Kidney tubule cell (primary cell): Measurements from ENCODE around the gene LTO1.

Source experiments
- DNase-seq: peaks from one replicate; pipeline ENCODE4 v3.0.0-alpha.2; 2018; ENCODE audit warnings: low spot score

Gene LTO1

DNA sequence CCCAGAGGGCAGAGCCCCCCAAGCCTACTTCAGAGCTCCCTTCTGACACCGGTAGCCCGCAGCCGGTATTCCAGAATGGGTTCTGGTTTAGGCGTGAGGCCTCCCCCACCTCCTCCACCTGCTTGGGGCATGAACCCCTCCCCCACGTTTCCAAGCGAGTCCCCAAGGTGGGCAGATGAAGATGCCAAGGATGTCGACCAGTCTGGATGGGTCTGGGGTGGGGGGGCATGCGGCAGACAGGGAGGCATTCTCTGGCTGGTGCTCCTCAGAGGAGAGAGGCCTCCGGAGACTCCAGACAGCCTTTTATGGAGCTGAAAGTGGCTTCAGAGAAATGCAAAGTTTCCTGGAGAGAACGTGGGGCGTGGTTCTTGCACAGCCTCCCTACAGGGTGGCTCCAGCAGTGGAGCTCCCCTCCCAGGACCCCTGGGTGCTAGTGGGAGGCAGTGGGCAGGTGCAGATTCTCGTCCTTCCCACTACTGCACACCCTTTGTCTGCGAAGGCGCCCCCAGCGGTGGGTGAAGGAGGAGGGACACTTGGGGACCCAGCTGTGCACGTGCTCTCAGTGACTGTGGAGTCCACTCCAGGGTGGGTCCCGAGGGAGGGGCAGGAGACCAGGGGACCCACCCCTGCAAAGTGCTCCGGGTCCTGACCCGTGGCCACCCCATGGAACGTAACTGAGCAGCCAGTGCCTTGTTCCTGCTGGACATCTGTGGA lies 30.0 kb downstream of the LTO1 start:
- peak; percentile 17 for DNase-seq

DNA sequence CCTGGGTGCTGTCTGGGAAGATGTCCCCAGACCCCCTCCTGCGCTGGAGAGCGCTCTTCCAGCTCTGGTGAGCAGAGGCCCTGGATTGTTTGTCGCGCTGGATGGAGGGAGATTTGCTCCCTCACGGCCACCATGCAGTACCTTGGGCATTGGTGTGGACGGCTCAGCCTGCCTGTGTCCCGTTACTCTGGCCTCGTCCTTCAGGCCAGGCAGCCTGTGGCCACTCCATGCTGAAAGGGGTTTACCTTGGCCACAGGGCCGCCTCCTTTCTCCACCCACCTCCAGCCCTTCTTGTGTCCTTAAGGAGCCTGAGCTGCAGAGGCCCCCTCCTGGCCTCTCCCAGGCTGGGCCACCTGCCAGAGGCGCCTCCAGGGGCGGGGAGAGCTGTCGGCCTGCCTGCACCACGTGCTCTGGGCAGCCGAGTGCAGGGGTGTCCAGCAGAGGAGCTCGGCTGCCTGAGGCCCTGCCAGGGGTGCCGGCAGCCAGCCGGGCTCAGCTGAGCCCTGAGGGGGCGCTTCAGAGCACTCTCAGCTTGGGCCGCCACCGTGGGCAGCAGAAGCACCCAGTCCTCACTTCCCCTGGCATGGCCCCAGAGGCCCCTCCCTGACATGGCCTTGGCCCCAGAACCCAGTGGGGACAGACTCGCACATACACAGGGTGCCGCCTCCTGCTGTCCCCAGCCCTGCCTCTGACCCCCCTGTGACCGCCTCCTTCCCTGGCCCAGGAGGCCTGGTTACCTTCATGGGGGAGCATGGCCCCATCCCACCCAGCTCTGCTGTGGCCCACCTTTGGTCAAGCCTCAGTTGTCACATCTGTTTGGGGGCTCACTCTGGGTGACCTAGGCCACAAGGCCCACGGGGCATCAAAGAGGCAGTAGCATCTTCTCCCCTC lies 30.8 kb downstream of the LTO1 start:
- DNase-seq = peak; percentile 91

DNA sequence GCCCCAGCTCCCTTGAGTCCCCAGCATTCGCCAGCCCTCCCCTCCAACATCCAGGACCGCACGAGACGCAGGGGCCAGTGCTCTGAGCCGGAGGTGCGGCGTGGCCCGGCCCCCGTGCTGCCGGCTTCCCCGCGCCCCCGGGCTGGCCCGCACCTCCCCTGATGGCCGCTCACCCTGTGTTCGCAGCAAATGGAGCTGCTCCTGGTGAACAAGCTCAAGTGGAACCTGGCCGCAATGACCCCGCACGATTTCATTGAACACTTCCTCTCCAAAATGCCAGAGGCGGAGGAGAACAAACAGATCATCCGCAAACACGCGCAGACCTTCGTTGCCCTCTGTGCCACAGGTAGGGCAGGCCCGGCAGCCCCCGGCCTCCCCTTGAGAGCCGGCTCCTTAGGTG lies 31.5 kb downstream of the LTO1 start:
- DNase-seq = peak; percentile 28

DNA sequence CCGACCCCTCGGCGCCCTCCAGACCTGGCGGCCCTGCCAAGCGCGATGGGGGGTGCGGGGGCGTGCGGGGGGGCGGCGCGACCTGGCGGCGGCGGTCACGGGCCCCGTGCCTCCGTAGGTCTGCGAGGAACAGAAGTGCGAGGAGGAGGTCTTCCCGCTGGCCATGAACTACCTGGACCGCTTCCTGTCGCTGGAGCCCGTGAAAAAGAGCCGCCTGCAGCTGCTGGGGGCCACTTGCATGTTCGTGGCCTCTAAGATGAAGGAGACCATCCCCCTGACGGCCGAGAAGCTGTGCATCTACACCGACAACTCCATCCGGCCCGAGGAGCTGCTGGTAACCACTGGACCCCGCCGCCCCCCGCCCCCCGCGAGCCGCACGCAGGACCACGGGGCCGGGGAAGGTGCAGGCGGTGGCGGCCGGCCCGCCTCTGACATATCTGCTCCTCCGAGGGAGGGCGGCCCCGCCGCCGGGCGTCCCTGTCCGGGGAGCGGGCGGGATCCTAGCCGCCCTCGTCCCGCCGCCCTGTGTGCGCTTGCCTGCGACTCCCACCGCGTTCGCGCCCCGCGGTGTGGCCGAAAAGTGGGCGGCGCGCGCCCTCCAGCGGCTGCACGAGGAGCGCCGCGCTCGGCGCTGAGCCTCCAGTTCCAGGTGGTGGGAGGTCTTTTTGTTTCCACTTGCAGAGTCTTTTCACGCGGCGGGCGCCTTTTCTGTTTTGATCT lies 32.1 kb downstream of the LTO1 start:
- peak; percentile 79 for DNase-seq

DNA sequence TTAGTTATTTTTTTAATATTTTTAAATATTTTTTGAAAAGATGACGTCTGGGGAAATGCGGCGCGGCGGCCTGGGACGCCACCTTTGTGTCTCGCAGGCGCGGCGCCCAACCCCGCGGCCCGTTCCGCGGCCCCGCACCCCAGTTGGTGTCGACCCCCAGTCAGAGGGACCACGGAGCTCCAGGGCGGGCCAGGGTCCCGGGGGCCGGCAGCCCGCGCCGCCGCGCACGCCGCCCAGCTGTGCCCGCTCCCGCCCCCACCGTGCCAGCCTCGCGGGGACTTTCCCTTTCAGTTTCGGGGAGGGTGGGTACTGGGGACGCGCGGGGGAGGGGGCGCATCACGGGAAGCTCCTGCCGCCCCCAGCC lies 32.6 kb downstream of the LTO1 start:
- peak; percentile 6 for DNase-seq

DNA sequence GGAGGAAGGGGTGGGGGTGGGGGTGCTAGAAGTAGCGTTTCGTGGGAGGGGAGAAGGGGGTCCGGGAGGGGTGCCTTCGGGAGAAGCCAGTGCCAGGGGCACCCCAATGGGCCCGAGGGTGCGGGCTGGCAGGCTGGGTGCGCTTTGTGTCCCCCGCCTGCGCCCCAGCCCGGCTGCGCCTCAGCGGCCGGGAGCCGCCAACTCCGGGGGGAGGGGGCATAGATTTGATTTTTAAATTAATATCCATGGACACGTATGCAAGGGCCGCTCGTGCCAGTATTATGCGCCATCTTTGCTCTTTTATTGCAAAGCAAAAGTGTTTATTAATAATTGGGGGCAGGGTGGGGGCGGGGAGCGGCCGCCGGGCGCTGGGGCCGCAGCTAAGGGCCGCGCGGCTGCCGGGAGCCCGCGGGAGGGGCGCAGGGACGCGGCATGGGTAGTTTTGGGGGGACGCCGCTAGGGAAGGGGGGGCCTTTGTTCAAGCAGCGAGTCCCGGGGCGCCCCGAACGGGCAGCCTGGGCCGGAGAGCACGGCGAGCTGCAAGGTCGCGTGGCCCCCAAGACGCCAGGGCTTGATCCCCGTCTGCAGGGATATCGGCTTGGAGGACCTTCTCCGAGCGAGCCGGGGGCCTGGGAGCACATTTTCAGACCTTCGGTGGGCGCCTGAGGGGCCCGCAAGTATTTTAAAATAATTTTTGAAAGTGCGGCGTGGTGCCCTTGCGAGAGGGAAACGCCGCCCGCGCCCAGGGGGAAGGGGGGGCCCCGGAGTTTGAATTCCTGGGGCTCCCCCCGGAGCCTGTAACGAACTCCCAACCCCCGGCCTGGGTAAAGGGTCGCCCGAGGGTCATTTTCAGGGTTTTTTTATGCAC lies 33.2 kb downstream of the LTO1 start:
- DNase-seq = peak; percentile 29

DNA sequence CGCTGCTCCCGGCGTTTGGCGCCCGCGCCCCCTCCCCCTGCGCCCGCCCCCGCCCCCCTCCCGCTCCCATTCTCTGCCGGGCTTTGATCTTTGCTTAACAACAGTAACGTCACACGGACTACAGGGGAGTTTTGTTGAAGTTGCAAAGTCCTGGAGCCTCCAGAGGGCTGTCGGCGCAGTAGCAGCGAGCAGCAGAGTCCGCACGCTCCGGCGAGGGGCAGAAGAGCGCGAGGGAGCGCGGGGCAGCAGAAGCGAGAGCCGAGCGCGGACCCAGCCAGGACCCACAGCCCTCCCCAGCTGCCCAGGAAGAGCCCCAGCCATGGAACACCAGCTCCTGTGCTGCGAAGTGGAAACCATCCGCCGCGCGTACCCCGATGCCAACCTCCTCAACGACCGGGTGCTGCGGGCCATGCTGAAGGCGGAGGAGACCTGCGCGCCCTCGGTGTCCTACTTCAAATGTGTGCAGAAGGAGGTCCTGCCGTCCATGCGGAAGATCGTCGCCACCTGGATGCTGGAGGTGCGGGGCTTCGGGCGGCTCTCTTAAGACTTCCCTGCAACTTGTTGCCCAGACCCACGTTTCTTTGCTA lies 34.1 kb downstream of the LTO1 start, which contains the start of gene CCND1:
TSS of gene CCND1 (plus strand) at position 162 of the 587 bp plus-strand sequence. CDS start at position 320, 158 bp downstream.
- peak; percentile 94 for DNase-seq

DNA sequence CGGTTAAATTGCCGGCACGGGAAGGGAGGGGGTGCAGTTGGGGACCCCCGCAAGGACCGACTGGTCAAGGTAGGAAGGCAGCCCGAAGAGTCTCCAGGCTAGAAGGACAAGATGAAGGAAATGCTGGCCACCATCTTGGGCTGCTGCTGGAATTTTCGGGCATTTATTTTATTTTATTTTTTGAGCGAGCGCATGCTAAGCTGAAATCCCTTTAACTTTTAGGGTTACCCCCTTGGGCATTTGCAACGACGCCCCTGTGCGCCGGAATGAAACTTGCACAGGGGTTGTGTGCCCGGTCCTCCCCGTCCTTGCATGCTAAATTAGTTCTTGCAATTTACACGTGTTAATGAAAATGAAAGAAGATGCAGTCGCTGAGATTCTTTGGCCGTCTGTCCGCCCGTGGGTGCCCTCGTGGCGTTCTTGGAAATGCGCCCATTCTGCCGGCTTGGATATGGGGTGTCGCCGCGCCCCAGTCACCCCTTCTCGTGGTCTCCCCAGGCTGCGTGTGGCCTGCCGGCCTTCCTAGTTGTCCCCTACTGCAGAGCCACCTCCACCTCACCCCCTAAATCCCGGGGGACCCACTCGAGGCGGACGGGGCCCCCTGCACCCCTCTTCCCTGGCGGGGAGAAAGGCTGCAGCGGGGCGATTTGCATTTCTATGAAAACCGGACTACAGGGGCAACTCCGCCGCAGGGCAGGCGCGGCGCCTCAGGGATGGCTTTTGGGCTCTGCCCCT lies 34.7 kb downstream of the LTO1 start:
- peak; percentile 49 for DNase-seq

DNA sequence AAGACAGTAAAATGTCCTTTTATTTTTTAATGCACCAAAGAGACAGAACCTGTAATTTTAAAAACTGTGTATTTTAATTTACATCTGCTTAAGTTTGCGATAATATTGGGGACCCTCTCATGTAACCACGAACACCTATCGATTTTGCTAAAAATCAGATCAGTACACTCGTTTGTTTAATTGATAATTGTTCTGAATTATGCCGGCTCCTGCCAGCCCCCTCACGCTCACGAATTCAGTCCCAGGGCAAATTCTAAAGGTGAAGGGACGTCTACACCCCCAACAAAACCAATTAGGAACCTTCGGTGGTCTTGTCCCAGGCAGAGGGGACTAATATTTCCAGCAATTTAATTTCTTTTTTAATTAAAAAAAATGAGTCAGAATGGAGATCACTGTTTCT lies 35.3 kb downstream of the LTO1 start:
- DNase-seq = no peak

DNA sequence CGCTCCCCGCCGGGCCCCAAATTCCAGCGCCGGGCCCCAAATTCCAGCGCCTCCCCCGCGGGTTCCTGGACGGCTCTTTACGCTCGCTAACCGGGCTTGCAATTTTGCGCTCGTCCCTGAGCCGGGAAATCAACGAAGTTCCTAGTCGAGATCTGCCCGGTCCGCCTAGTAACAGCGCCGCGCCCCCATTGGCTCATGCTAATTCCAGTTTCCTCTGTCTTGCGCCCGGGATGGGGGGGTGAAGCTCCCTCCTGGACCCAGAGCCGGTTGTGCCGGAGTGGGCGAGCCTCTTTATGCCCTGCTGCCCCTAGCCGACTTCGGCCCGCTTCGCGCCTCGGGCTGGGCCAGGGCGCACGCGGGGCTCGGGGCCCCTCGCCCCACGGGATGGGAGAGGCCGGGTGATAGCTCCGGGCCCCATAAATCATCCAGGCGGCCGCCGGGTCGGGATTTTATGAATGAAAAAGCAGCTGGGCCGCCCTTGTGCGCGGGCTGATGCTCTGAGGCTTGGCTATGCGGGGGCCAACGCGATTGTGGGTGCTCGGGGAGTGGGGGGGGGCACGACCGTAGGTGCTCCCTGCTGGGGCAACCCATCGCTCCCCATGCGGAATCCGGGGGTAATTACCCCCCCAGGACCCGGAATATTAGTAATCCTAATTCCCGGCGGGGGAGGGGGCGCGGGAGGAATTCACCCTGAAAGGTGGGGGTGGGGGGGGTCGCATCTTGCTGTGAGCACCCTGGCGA lies 36.0 kb downstream of the LTO1 start:
- peak; percentile 97 for DNase-seq

DNA sequence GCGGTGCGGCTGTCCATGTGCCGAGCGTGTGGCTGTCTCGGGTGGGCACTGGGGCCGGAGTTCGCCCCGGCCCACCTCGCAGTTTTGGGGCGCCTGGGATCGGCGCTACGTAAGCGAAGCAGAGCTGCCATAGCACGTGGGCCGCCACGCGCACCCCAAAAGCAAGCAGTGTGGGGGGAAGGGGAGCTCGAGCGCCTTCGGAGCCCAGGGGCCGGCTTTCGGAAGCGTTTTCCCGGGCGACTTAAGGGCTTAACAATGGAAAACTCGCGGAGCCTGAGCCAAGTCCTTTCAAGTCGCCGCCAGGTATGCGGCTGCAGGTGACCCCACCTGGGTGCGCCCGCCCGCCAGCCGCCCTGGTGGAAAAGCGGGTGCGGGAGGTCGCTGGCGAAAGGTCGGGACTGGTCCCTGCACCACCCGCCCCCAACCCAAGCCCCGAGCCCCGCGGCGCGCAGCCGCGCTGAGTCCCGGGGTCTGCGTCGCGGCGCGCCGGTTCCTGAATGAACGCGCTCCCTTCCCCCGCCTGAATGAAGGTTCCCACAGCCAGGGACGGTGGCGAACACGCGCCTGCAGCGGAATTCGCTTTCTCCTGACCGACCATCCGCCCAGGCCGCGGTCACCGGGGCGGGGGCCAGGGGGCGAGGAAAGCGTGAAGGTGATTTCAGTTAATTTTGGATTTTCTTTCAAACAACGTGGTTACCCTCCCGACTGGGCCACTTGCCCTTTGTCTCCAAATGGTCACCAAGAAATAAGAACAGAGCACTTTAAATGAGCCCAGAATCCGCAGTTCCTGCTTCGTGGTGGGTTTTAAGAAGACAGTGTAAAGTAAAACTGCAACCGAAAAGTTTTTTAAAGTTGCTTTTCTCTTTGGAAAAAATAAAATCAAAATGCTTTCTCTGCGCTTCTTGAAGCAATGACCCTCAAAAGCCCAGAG lies 36.9 kb downstream of the LTO1 start:
- peak; percentile 73 for DNase-seq

DNA sequence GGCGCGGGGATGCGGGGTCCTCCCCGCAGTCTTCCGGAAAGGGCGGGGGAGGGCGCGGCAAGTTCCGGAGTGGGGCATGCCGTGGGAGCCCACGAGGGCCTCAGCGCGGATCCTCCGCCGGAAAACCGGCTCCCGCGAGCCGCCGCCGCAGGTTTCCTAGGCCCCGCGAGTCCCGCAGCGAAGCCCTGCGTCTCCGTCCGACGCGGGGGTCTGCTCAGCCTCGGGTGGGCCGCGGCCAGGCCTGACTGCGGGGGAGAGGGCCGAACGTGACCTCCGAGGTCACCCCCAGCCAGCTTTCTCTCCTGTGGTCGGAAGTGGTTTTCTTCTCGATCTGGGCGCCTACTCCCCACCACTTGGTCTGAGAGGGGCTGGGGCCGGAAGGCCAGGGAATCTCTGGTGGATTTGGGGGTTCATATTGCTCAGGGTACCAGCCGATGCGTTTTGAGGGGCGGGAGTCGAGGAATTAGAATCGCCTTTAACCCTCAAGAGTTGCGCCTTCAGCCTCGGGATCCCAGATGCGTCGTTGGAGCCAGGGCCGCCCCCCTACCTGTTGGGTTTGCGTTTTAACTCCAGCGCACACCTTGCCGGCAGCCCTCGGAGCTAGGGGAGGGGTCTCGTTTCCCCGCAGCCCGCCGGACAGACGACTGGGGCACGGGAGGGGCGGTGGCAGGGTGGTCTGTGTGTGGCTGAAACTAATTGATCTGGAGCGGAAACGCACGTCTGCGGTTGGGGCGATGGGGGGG lies 37.8 kb downstream of the LTO1 start:
- DNase-seq = no peak

DNA sequence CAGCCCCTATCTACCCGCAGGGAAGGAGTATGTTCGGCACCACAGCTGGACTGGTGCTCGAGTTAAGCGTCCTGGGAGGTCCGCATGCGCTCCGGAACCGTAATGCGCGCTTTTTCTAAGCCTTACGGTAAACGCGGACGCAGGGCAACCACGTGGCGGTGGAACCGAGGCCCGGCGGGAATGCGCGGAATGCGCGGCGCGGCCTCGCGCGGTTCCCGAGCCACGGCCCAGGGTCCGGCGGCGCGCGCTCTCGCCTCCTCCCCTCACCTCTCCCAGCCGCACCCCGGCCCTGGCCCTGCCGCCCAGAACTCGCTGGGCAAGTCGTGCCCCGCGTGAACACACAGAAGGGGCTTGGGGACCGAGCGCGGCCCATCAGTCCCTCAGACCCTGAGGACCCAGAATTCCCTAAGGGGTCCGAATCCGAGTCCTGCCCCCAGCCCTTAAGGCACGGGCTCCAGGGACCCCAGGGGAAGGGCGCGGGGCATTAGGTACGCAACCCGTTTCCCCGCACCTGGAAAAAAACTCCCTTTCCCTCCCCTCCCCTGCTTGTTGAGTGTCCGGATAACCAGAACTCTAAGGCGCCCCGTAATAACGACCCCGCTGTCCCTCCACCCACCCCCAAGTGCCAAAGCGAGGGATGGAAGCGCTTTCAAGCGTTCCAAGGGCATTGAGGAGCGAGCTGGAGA lies 38.5 kb downstream of the LTO1 start:
- DNase-seq = peak; percentile 86

DNA sequence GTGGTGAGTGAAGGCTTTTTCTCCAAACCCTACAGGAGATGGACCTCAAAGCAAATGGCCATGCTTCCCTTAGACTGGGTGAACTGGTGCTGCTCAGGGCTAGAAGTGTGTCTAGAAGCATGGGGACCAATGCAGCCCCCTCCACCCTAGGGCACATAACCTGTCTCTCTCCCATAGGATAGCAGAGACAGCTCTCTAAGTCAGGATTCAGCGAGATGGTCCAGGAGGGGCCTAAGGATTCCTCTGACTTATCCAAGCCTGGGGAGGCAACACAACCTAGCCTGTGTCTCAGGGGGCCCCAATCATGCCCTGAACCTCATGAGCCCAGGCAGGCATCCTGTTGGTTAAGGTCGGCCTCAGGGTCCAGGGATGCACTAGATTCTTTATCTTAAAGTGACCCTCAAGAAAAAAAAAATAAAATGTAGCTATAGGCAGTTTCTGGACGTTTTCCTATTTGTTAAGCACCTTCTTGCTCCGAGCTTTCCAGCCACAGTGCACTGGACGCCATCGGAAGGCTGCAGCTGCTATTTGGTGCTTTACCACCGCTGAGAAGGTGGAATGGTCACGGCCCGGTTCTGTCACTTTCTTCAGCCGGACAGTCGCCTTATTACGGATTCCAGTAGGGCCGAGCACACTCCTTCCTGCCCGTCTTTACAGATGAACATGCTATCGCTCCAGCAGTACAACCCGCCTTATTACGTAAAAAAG lies 39.2 kb downstream of the LTO1 start:
- DNase-seq = no peak

DNA sequence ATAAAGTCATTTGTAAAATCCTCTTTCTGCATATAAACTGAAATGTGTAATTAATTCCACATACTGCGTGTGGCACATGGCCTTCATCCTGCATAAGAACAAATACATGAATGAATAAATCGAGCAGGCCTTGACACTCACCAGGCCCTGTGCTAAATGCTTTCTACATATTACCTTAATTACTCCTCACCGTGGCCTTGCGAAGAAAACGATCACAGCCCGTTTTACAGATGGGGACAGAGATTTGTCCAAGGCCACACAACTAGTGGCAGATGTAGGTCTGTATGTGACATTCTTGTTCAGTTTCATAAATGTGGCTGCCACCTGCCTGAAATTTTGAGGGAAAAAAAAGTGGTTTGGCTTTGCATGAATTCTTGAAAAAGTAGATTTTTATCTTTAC lies 40.0 kb downstream of the LTO1 start:
- no peak for DNase-seq

DNA sequence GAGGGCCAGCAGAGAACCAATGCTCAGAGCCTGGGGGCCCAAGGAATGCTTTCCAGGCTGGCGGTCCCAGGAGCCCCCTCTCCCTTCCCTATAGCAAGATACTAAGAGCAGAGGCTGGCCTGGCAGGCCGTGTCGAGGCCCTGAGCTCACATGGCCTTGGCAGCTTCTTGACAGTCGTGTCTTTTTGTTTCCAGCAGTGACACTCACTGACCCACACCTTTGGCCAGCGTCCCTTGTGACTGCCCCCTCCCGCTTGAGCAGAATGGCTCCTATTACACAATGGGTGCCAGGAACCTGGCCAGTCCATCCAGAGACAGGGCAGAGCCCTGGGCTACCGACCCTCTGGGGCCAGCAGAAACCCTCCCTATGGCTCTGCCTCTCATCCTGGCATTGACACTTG lies 40.6 kb downstream of the LTO1 start:
- DNase-seq = no peak

DNA sequence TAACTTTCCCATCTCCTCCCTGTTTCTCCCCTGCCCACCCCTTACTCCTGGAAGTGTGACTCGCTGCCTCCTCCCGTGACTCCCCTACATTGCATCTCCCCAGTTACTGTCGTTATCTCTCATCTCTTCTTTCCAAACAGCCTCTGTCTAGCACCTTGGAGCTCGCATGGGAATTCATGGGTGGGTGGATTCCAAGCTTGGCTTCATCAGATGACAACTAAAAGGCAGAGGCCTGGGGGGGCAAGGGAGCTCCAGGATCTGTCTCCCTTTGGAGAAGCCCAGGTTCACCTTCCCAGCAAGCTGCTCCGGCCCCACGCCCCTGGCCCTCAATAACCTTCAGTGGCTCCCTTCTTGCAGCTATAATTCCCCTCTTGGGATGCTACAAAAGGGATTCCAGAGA lies 41.1 kb downstream of the LTO1 start:
- DNase-seq = no peak
